Stimulated activated CD4-positive, alpha-beta T cell treated with anti-CD3 and anti-CD28 coated beads, TNF-alpha, amount 100 ng/mL, for 48 hours (primary cell): ENCODE data around the gene CEACAM6.
"Not testable (repeated sequence)": the region's sequence is repeated elsewhere in the genome, so short reads cannot be mapped to it uniquely, and the experiment has no call there.

Experiments used
- DNase-seq, 3 donors: peaks; one replicate each; pipeline ENCODE4 v3.0.0-alpha.2; 2020; ENCODE audit warnings: low read depth in 3 of 3

Gene CEACAM6

GRCh38 chr19:41755328-41755913 is at the start of gene CEACAM6:
Gene CEACAM6 (plus strand): TSS chr19:41755530. CDS start chr19:41755639, 109 bp downstream.
- DNase-seq: no peak

- peak; percentile 45 to 71 (median 54) for DNase-seq
Observed at GRCh38 chr19:41706741-41707501, 48.4 kb upstream of the CEACAM6 start.

GRCh38 chr19:41707502-41707812 is 47.9 kb upstream of the CEACAM6 start:
- no peak for DNase-seq

GRCh38 chr19:41707871-41708371 is 47.4 kb upstream of the CEACAM6 start:
- no peak for DNase-seq

GRCh38 chr19:41708481-41708880 is 46.8 kb upstream of the CEACAM6 start, which contains the start of gene CEACAM5:
Gene CEACAM5 (plus strand): TSS chr19:41708626. CDS start chr19:41708732, 106 bp downstream.
- DNase-seq: no peak

- DNase-seq: not testable (repeated sequence)
Observed at GRCh38 chr19:41709516-41709915, 45.8 kb upstream of the CEACAM6 start.

GRCh38 chr19:41709951-41710645 is 45.2 kb upstream of the CEACAM6 start:
- DNase-seq: no peak

- DNase-seq: no peak
Observed at GRCh38 chr19:41711376-41712261, 43.7 kb upstream of the CEACAM6 start.

GRCh38 chr19:41714598-41714997 is 40.7 kb upstream of the CEACAM6 start:
- DNase-seq: no peak

- DNase-seq: no peak
Observed at GRCh38 chr19:41718761-41719160, 36.6 kb upstream of the CEACAM6 start.

- no peak for DNase-seq
Observed at GRCh38 chr19:41720103-41720502, 35.2 kb upstream of the CEACAM6 start.

GRCh38 chr19:41726493-41726892 is 28.8 kb upstream of the CEACAM6 start:
- DNase-seq: no peak

- DNase-seq: no peak
Observed at GRCh38 chr19:41734156-41734555, 21.2 kb upstream of the CEACAM6 start.

- DNase-seq: no peak
Observed at GRCh38 chr19:41734585-41734984, 20.7 kb upstream of the CEACAM6 start.

- DNase-seq: no peak
Observed at GRCh38 chr19:41735071-41735600, 20.2 kb upstream of the CEACAM6 start.

GRCh38 chr19:41739361-41739760 is 16.0 kb upstream of the CEACAM6 start:
- no peak for DNase-seq

GRCh38 chr19:41740415-41741243 is 14.7 kb upstream of the CEACAM6 start:
- DNase-seq: peak in 1 of 3 donors; percentile 5

GRCh38 chr19:41741244-41741554 is 14.1 kb upstream of the CEACAM6 start:
- no peak for DNase-seq

- no peak for DNase-seq
Observed at GRCh38 chr19:41744850-41745249, 10.5 kb upstream of the CEACAM6 start.

GRCh38 chr19:41745756-41746155 is 9.6 kb upstream of the CEACAM6 start:
- DNase-seq: no peak
